ENCODE measurements around the gene IFIT1B.
"Not testable (repeated sequence)": the region's sequence is repeated elsewhere in the genome, so short reads cannot be mapped to it uniquely, and the experiment has no call there.

The IFIT1B gene

GRCh38 chr10:89398003-89398749 is 20.3 kb downstream of the IFIT1B start:
- no peaks in the 10 kb centered on the region for H3K9me3 ChIP-seq (ENCODE audit: control insufficient read depth, insufficient read depth, low read length)
- no peak overlapping the region for H3K27ac ChIP-seq (ENCODE audit: low read length)
- no peak for DNase-seq (ENCODE audit: low read depth, low spot score)
- H3K27me3 ChIP-seq (ENCODE audit: control insufficient read depth, insufficient read depth, low read length) = no peaks in the 10 kb centered on the region
- no peaks in the 10 kb centered on the region for H3K36me3 ChIP-seq (ENCODE audit: control insufficient read depth, insufficient read depth, low read length)
- WGBS (ENCODE audit: insufficient coverage, insufficient read length) = no CpG with 5 or more reads among the region's 5 CpGs
- no peak overlapping the region for H3K4me3 ChIP-seq (ENCODE audit: low read length)
- H3K4me1 ChIP-seq (ENCODE audit: control insufficient read depth, insufficient read depth, low read length) = no peaks in the 10 kb centered on the region

DNA sequence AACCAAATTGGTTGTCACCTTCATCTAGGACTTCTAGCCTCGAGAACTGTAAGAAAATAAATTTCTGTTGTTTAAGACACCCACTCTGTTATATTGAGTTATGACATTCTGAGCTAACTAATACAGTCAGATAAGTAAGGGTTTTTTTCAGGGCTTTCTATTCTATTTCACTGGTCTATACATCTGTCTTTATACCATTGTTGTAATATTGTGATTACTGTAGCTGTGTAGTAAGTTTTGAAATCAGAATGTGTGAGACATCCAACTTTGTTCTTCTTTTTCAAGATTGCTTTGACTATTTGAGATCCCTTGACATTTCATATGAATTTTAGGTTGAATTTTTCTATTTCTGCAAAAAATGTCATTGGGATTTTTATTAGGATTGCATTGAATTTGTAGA is 22.1 kb downstream of the IFIT1B start:
- Histone ChIP-seq H3K9me3 (ENCODE audit: control insufficient read depth, insufficient read depth, low read length) (no peaks in the 10 kb centered on the region), H3K27me3 (ENCODE audit: control insufficient read depth, insufficient read depth, low read length) (no peaks in the 10 kb centered on the region; the same call in 1 of the 2 replicates), H3K4me1 (ENCODE audit: control insufficient read depth, insufficient read depth, low read length) (no peaks in the 10 kb centered on the region), H3K36me3 (ENCODE audit: control insufficient read depth, insufficient read depth, low read length) (no peaks in the 10 kb centered on the region), H3K4me3 (ENCODE audit: low read length) (no peak overlapping the region), H3K27ac (ENCODE audit: low read length) (no peak overlapping the region)
- no CpG with 5 or more reads among the region's 1 CpG for WGBS (ENCODE audit: insufficient coverage, insufficient read length)
- no peak for DNase-seq (ENCODE audit: low read depth, low spot score)

DNA sequence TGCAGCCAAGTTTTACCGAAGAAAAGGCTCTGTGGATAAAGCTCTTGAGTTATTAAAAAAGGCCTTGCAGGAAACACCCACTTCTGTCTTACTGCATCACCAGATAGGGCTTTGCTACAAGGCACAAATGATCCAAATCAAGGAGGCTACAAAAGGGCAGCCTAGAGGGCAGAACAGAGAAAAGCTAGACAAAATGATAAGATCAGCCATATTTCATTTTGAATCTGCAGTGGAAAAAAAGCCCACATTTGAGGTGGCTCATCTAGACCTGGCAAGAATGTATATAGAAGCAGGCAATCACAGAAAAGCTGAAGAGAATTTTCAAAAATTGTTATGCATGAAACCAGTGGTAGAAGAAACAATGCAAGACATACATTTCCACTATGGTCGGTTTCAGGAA is 25.2 kb downstream of the IFIT1B start:
- H3K27ac ChIP-seq (ENCODE audit: low read length) = no peak overlapping the region
- no peak overlapping the region for H3K4me3 ChIP-seq (ENCODE audit: low read length)
- DNase-seq (ENCODE audit: low read depth, low spot score) = no peak
- no peaks in the 10 kb centered on the region for H3K36me3 ChIP-seq (ENCODE audit: control insufficient read depth, insufficient read depth, low read length)
- H3K4me1 ChIP-seq (ENCODE audit: control insufficient read depth, insufficient read depth, low read length) = no peaks in the 10 kb centered on the region
- no peaks in the 10 kb centered on the region for H3K9me3 ChIP-seq (ENCODE audit: control insufficient read depth, insufficient read depth, low read length)
- WGBS (ENCODE audit: insufficient coverage, insufficient read length) = no CpG with 5 or more reads among the region's 2 CpGs
- no peaks in the 10 kb centered on the region; the same call in 1 of the 2 replicates for H3K27me3 ChIP-seq (ENCODE audit: control insufficient read depth, insufficient read depth, low read length)

DNA sequence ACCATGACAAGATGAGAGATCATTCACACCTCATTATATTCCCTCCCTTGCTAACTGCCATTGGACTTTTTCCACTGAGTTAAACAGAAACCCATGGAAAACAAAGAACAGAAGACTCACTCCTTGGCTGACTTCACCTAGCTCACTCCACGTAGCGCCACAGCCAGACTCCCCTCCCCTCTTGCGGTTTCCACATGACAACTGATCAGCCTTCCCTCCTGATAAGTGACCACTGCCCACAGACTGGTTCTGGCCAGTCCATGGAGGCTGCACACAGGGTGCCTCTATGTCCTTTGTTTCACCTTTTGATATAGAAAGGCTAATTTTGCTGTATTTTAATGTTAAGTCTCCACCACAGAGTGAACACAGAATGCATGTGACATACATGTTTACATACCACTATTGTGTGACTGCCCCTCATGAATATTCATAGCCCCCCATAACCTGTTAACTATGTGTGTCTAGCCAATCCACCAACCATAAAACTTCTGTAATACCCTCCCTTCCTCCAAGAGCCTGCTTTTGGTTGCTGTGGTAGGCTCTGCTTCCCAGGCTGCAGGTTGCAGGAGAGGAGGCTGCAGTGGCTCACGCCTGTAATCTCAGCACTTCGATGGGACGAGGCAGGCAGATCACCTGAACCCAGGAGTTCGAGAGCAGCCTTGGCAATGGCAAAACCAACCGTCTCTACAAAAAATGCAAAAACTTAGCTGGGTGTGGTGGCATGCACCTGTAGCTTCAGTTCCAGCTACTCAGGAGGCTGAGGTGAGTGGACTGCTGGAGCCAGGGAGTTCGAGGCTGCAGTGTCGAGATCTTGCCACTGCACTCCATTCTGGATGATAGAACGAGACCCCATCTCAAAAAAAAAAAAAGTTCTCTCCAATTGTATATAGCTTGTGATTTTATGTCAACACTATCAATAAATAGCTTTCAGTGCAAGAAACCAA is 26.5 kb downstream of the IFIT1B start:
- Histone ChIP-seq H3K27me3 (ENCODE audit: control insufficient read depth, insufficient read depth, low read length) (no peaks in the 10 kb centered on the region; the same call in 1 of the 2 replicates), H3K4me1 (ENCODE audit: control insufficient read depth, insufficient read depth, low read length) (no peaks in the 10 kb centered on the region), H3K36me3 (ENCODE audit: control insufficient read depth, insufficient read depth, low read length) (no peaks in the 10 kb centered on the region), H3K4me3 (ENCODE audit: low read length) (no peak overlapping the region), H3K9me3 (ENCODE audit: control insufficient read depth, insufficient read depth, low read length) (no peaks in the 10 kb centered on the region), H3K27ac (ENCODE audit: low read length) (no peak overlapping the region)
- DNase-seq (ENCODE audit: low read depth, low spot score) = no peak
- WGBS (ENCODE audit: insufficient coverage, insufficient read length) = no CpG with 5 or more reads among the region's 11 CpGs

- not testable (repeated sequence) for H3K27ac ChIP-seq (ENCODE audit: low read length); DNase-seq (ENCODE audit: low read depth, low spot score); H3K4me3 ChIP-seq (ENCODE audit: low read length); H3K27me3 ChIP-seq (ENCODE audit: control insufficient read depth, insufficient read depth, low read length); H3K9me3 ChIP-seq (ENCODE audit: control insufficient read depth, insufficient read depth, low read length); H3K4me1 ChIP-seq (ENCODE audit: control insufficient read depth, insufficient read depth, low read length); H3K36me3 ChIP-seq (ENCODE audit: control insufficient read depth, insufficient read depth, low read length)
- no CpG with 5 or more reads among the region's 9 CpGs for WGBS (ENCODE audit: insufficient coverage, insufficient read length)
Observed at GRCh38 chr10:89406178-89406577, 28.3 kb downstream of the IFIT1B start.

DNA sequence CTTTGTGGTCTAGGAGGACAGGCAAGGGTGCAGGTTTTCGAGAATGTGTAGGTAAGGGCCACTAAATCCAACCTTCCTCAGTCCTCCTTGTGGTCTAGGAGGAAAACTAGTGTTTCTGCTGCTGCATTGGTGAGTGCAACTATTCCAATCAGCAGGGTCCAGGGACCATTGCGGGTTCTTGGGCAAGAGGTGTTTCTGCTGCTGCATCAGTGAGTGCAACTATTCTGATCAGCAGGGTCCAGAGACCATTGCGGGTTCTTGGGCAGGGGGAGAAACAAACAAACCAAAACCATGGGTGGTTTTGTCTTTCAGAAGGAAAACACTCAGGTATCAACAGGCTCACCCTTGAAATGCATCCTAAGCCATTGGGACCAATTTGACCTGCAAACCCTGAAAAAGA is 29.9 kb downstream of the IFIT1B start:
- DNase-seq (ENCODE audit: low read depth, low spot score); H3K4me1 ChIP-seq (ENCODE audit: control insufficient read depth, insufficient read depth, low read length); H3K36me3 ChIP-seq (ENCODE audit: control insufficient read depth, insufficient read depth, low read length); H3K9me3 ChIP-seq (ENCODE audit: control insufficient read depth, insufficient read depth, low read length); H3K27me3 ChIP-seq (ENCODE audit: control insufficient read depth, insufficient read depth, low read length); H3K27ac ChIP-seq (ENCODE audit: low read length); H3K4me3 ChIP-seq (ENCODE audit: low read length): not testable (repeated sequence)
- WGBS (ENCODE audit: insufficient coverage, insufficient read length) = no CpG with 5 or more reads among the region's 3 CpGs

DNA sequence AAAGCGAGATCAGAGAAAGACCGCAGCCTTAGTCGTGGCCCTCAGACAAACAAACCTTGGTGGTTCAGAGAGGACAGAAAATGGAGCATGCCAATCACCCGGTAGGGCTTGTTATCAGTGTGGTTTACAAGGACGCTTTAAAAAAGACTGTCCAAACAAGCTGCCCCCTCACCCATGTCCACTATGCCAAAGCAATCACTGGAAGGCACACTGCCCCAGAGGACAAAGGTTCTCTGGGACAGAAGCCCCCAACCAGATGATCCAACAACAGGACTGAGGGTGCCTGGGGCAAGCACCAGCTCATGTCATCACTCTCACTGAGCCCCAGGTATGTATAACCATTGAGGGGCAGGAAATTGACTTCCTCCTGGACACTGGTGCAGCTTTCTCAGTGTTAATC is 31.4 kb downstream of the IFIT1B start:
- H3K36me3 ChIP-seq (ENCODE audit: control insufficient read depth, insufficient read depth, low read length); H3K27me3 ChIP-seq (ENCODE audit: control insufficient read depth, insufficient read depth, low read length); H3K4me3 ChIP-seq (ENCODE audit: low read length); DNase-seq (ENCODE audit: low read depth, low spot score); H3K27ac ChIP-seq (ENCODE audit: low read length); H3K9me3 ChIP-seq (ENCODE audit: control insufficient read depth, insufficient read depth, low read length); H3K4me1 ChIP-seq (ENCODE audit: control insufficient read depth, insufficient read depth, low read length): not testable (repeated sequence)
- WGBS (ENCODE audit: insufficient coverage, insufficient read length) = no CpG with 5 or more reads among the region's 5 CpGs

DNA sequence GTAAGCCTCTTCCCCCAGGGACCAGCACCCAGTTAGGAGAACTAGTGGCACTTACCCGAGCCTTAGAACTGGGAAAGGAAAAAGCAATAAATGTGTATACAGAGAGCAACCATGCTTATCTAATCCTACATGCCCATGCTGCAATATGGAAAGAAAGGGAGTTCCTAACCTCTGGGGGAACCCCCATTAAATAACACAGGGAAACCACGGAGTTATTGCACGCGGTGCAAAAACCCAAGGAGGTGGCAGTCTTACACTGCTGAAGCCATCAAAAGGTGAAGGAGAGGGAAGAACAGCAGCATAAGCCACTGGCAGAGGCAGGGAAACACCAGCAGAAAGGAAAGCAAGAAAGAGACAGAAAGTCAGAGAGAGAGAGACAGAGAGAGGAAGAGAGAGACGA is 32.7 kb downstream of the IFIT1B start:
- not testable (repeated sequence) for H3K27me3 ChIP-seq (ENCODE audit: control insufficient read depth, insufficient read depth, low read length); DNase-seq (ENCODE audit: low read depth, low spot score); H3K9me3 ChIP-seq (ENCODE audit: control insufficient read depth, insufficient read depth, low read length); H3K36me3 ChIP-seq (ENCODE audit: control insufficient read depth, insufficient read depth, low read length); H3K4me3 ChIP-seq (ENCODE audit: low read length); H3K4me1 ChIP-seq (ENCODE audit: control insufficient read depth, insufficient read depth, low read length); H3K27ac ChIP-seq (ENCODE audit: low read length)
- no CpG with 5 or more reads among the region's 5 CpGs for WGBS (ENCODE audit: insufficient coverage, insufficient read length)

- WGBS (ENCODE audit: insufficient coverage, insufficient read length) = no CpG with 5 or more reads among the region's 2 CpGs
- H3K27ac ChIP-seq (ENCODE audit: low read length); H3K9me3 ChIP-seq (ENCODE audit: control insufficient read depth, insufficient read depth, low read length); H3K36me3 ChIP-seq (ENCODE audit: control insufficient read depth, insufficient read depth, low read length); H3K27me3 ChIP-seq (ENCODE audit: control insufficient read depth, insufficient read depth, low read length); H3K4me3 ChIP-seq (ENCODE audit: low read length); DNase-seq (ENCODE audit: low read depth, low spot score); H3K4me1 ChIP-seq (ENCODE audit: control insufficient read depth, insufficient read depth, low read length): not testable (repeated sequence)
Observed at GRCh38 chr10:89411135-89411534, 33.3 kb downstream of the IFIT1B start.

DNA sequence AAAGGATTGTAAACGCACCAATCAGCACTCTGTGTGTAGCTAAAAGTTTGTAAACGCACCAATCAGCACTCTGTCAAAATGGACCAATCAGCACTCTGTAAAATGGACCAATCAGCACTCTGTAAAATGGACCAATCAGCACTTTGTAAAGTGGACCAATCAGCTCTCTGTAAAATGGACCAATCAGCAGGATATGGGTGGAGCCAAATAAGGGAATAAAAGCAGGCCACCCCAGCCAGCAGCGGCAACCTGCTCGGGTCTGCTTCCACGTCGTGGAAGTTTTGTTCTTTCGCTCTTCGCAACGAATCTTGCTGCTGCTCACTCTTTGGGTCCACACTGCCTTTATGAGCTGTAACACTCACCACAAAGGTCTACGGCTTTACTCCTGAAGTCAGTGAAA is 34.4 kb downstream of the IFIT1B start:
- not testable (repeated sequence) for H3K4me1 ChIP-seq (ENCODE audit: control insufficient read depth, insufficient read depth, low read length); H3K27me3 ChIP-seq (ENCODE audit: control insufficient read depth, insufficient read depth, low read length); H3K36me3 ChIP-seq (ENCODE audit: control insufficient read depth, insufficient read depth, low read length); H3K27ac ChIP-seq (ENCODE audit: low read length); DNase-seq (ENCODE audit: low read depth, low spot score); H3K9me3 ChIP-seq (ENCODE audit: control insufficient read depth, insufficient read depth, low read length); H3K4me3 ChIP-seq (ENCODE audit: low read length)
- WGBS (ENCODE audit: insufficient coverage, insufficient read length) = no CpG with 5 or more reads among the region's 10 CpGs

Data from iPS DF 6.9 (cell line).